Measurements from ENCODE around the gene TNRC6A. TPM values are rescaled to one million over a fixed set of nuclear protein-coding genes. Genes with fewer than 3 reads are reported as not detected.

Gene TNRC6A
- total and polyA plus RNA-seq, 2 experiments from 2014 or later, result 12.5 to 13.1 TPM

DNA sequence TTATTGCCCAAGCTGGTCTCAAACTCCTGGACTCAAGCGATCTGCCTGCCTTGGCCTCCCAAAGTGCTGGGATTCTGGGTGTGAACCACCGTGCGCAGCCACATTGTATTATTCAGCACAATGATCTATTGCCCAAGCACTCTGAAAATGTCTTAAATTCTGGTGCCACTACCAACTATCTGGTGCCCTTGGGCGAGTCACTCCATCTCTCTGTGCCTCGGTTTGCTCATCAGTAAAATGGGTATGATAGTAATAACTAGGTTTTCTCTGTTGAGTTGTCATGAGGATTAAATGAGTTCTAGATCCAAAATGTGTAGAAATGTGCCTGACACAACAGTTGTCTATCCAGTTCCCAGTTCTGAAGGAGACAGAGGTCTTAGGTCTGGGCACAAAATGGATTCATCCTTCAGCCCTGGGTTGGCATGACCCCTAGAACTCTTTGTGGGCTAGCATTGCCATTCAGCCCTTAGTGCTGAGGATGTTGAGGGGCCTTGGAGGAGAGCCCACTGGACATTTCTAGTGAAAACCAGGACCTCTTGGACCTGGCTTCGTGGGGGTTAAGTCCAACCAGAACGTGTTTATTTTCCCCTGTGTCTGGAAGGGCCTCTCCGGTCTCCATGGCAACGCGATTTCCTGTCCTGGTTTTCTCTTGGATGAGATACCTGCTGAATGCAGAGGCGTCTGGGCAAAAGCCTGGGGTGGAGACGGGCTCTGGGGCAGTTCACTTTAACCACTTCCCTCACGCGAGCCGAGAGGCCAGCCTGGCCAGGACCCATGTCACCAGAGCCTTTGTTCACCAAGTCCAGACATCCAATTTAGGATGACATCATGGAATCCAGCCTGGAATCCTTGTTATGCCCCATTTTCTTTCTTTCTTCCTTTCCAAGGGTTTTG lies 43.7 kb upstream of the TNRC6A start:
- H3K27ac ChIP-seq, result peak overlapping the region; percentile 71
- H2AFZ ChIP-seq, result peak overlapping the region; percentile 77
- peak overlapping the region; percentile 57 for H3K4me2 ChIP-seq (ENCODE audit: unreplicated experiment)
- peaks cover 22% of the 10 kb centered on the region for H3F3A ChIP-seq (ENCODE audit: insufficient read depth)
- no peak for TF ChIP-seq EZH2phosphoT487 (IDR thresholded peaks at IDR 0.05; ENCODE audit: insufficient read depth, low read depth)
- TF ChIP-seq EZH2 (IDR thresholded peaks at IDR 0.05; ENCODE audit: insufficient read depth, poor library complexity, severe bottlenecking), result no peak
- peaks cover 13% of the 10 kb centered on the region for H3K4me1 ChIP-seq (ENCODE audit: insufficient read depth)
- no peaks in the 10 kb centered on the region for H3K27me3 ChIP-seq (replicated peaks; ENCODE audit: insufficient read depth)
- H3K9me2 ChIP-seq (ENCODE audit: insufficient read depth), result no peaks in the 10 kb centered on the region
- in situ Hi-C loops (cut with MboI), result no loop called here
- H4K20me1 ChIP-seq (ENCODE audit: insufficient read depth), result no peaks in the 10 kb centered on the region
- DNase-seq, result peak; percentile 84
- 31 to 35% methylated on average over 15 of the region's 15 CpGs for WGBS, 2 experiments (ENCODE audit: low coverage in 1 of 2, low lambda C conversion rate in 2 of 2, missing lambda C conversion rate in 2 of 2)
- peak overlapping the region; percentile 52 for H3K9ac ChIP-seq
- no peaks in the 10 kb centered on the region for H3K36me3 ChIP-seq (ENCODE audit: low read depth)
- H3K79me2 ChIP-seq (ENCODE audit: insufficient read depth), result no peaks in the 10 kb centered on the region
- H3K4me3 ChIP-seq, result peak overlapping the region; percentile 38
- no peaks in the 10 kb centered on the region for H3K9me3 ChIP-seq (ENCODE audit: low read depth)

DNA sequence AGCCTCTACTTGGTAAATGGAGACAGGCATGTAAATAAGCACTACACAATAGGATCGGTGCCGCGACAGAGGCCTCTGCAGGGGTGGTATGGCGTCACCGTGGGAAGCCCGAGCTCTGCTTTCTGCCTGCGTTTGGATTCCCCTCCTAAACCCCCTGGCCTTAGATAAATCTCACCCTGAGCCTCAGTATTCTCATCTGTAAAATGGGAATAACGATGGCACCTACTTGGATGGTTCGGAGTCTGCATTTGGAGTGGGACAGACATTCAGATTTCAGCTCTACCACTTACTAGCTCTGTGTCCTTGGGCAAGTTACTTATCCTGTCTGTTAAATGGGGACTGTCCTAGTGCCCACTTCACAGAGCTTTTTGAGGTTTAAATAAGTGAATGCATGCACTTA lies 42.8 kb upstream of the TNRC6A start:
- Histone ChIP-seq H3K4me2 (ENCODE audit: unreplicated experiment) (peak overlapping the region; percentile 57), H4K20me1 (ENCODE audit: insufficient read depth) (no peaks in the 10 kb centered on the region), H2AFZ (peak overlapping the region; percentile 77), H3K79me2 (ENCODE audit: insufficient read depth) (no peaks in the 10 kb centered on the region), H3K9me2 (ENCODE audit: insufficient read depth) (no peaks in the 10 kb centered on the region), H3K9me3 (ENCODE audit: low read depth) (no peaks in the 10 kb centered on the region), H3K9ac (peak overlapping the region; percentile 52), H3K27me3 (replicated peaks; ENCODE audit: insufficient read depth) (no peaks in the 10 kb centered on the region), H3F3A (ENCODE audit: insufficient read depth) (peaks cover 16% of the 10 kb centered on the region), H3K4me3 (peak overlapping the region; percentile 38; the same call in 1 of the 2 replicates), H3K27ac (peak overlapping the region; percentile 71), H3K36me3 (ENCODE audit: low read depth) (no peaks in the 10 kb centered on the region), H3K4me1 (ENCODE audit: insufficient read depth) (peaks cover 13% of the 10 kb centered on the region)
- no peak for DNase-seq
- 80 to 84% methylated on average over 9 of the region's 9 CpGs for WGBS, 2 experiments (ENCODE audit: low coverage in 1 of 2, low lambda C conversion rate in 2 of 2, missing lambda C conversion rate in 2 of 2)
- in situ Hi-C loops (cut with MboI), result no loop called here
- TF ChIP-seq EZH2phosphoT487 (IDR thresholded peaks at IDR 0.05; ENCODE audit: insufficient read depth, low read depth) (no peak), EZH2 (IDR thresholded peaks at IDR 0.05; ENCODE audit: insufficient read depth, poor library complexity, severe bottlenecking) (no peak)

DNA sequence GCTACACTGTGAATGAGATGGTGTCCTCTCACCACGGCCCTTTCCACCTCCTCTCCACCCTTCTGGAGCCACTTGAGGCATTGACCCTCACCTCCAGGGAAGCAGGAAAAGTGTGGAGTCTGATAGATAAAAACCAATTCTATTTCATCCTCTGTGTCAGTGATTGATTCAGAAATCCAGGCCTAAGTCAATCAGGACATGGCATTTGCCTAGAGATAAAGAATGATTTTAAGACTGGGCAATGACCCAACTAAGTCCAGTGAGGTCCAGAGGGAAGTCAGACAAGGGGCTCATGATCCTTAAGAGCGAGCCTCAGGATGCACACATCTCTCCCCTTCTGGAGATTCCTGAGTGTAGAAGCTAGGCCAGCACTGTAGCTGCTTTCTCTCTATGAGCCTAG lies 41.1 kb upstream of the TNRC6A start:
- WGBS, 2 experiments (ENCODE audit: low coverage in 1 of 2, low lambda C conversion rate in 2 of 2, missing lambda C conversion rate in 2 of 2), result 82 to 96% methylated on average over 2 of the region's 2 CpGs
- H3K27me3 ChIP-seq (replicated peaks; ENCODE audit: insufficient read depth), result no peaks in the 10 kb centered on the region
- no peaks in the 10 kb centered on the region for H3K9me3 ChIP-seq (ENCODE audit: low read depth)
- H3K4me3 ChIP-seq, result no peak overlapping the region
- no peaks in the 10 kb centered on the region for H3K79me2 ChIP-seq (ENCODE audit: insufficient read depth)
- H3K36me3 ChIP-seq (ENCODE audit: low read depth), result no peaks in the 10 kb centered on the region
- H3K9ac ChIP-seq, result no peak overlapping the region
- no peak for TF ChIP-seq EZH2 (IDR thresholded peaks at IDR 0.05; ENCODE audit: insufficient read depth, poor library complexity, severe bottlenecking)
- no peak for TF ChIP-seq EZH2phosphoT487 (IDR thresholded peaks at IDR 0.05; ENCODE audit: insufficient read depth, low read depth)
- peaks cover 11% of the 10 kb centered on the region for H3F3A ChIP-seq (ENCODE audit: insufficient read depth)
- H3K9me2 ChIP-seq (ENCODE audit: insufficient read depth), result no peaks in the 10 kb centered on the region
- in situ Hi-C loops (cut with MboI), result no loop called here
- no peak for DNase-seq
- H4K20me1 ChIP-seq (ENCODE audit: insufficient read depth), result no peaks in the 10 kb centered on the region
- no peak overlapping the region for H2AFZ ChIP-seq
- H3K4me2 ChIP-seq (ENCODE audit: unreplicated experiment), result no peak overlapping the region
- peaks cover 13% of the 10 kb centered on the region for H3K4me1 ChIP-seq (ENCODE audit: insufficient read depth)
- H3K27ac ChIP-seq, result no peak overlapping the region

DNA sequence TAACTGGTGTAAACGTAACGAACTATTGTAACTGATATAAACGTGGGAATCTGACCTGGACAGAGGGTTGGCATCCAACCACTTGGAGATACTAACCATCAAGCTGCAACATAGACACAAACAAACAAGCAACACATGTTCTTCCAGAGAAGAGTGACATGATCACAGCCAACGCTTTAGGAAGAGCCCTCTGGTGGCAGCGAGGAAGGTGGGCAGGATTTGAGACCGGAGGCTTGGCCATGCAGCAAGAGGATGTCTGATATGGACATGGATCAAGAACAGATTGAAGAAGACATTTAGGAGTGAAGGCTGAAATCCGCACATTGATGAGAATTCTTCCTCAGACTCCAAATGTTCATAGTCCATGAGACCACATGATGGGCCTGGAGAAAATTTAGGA lies 40.3 kb upstream of the TNRC6A start:
- H3K4me2 ChIP-seq (ENCODE audit: unreplicated experiment), result no peak overlapping the region
- no peak overlapping the region for H3K27ac ChIP-seq
- no peaks in the 10 kb centered on the region for H3K9me3 ChIP-seq (ENCODE audit: low read depth)
- no peaks in the 10 kb centered on the region for H3K27me3 ChIP-seq (replicated peaks; ENCODE audit: insufficient read depth)
- H3K9me2 ChIP-seq (ENCODE audit: insufficient read depth), result no peaks in the 10 kb centered on the region
- H3F3A ChIP-seq (ENCODE audit: insufficient read depth), result peaks cover 11% of the 10 kb centered on the region
- no peaks in the 10 kb centered on the region for H3K36me3 ChIP-seq (ENCODE audit: low read depth)
- no peaks in the 10 kb centered on the region for H4K20me1 ChIP-seq (ENCODE audit: insufficient read depth)
- H3K4me3 ChIP-seq, result no peak overlapping the region
- H2AFZ ChIP-seq, result 0 out of 2 replicates have a peak overlapping the region, but pooled peaks have one; percentile 12
- peak; percentile 77 for DNase-seq
- TF ChIP-seq EZH2phosphoT487 (IDR thresholded peaks at IDR 0.05; ENCODE audit: insufficient read depth, low read depth), result no peak
- no peak for TF ChIP-seq EZH2 (IDR thresholded peaks at IDR 0.05; ENCODE audit: insufficient read depth, poor library complexity, severe bottlenecking)
- no peaks in the 10 kb centered on the region for H3K79me2 ChIP-seq (ENCODE audit: insufficient read depth)
- no peak overlapping the region for H3K9ac ChIP-seq
- H3K4me1 ChIP-seq (ENCODE audit: insufficient read depth), result peaks cover 13% of the 10 kb centered on the region
- 28 to 30% methylated on average over 7 of the region's 7 CpGs for whole genome bisulfite sequencing, 2 experiments (ENCODE audit: low coverage in 1 of 2, low lambda C conversion rate in 2 of 2, missing lambda C conversion rate in 2 of 2)
- in situ Hi-C loops (cut with MboI), result no loop called here
